H1 (cell line): ENCODE measurements around the gene DGKZ. TPM values are rescaled to one million over a fixed set of nuclear protein-coding genes. Genes with fewer than 3 reads are reported as not detected.

ENCODE experiments used
- CTCF ChIA-PET: fragments of 300-600 bp; sonication (Branson Sonifier 250); formaldehyde crosslinking; loops from one replicate; lab custom pipeline; 2021; ENCODE audit not compliant: partially characterized antibody; lab: Charles Lee
- POLR2A ChIA-PET: fragments of 300-600 bp; sonication (Branson Sonifier 250); formaldehyde crosslinking; loops from one replicate; lab custom pipeline; 2021; ENCODE audit warnings: inconsistent platforms; ENCODE audit not compliant: partially characterized antibody; lab: Charles Lee
- DNase-seq, 2 experiments: peaks; one replicate each; pipeline versions ENCODE4 v3.0.0 to v3.0.0-alpha.2; 2010 to 2022; ENCODE audit warnings: low spot score in 2 of 2, low read depth in 1 of 2, mixed read lengths in 1 of 2
- FAIRE-seq: peaks from 2 replicates; lab custom pipeline; 2011; peaks lifted over from hg19 to GRCh38; lab: Jason Lieb, UNC
- H2AFZ ChIP-seq: 2 replicates; pipeline ENCODE4 v1.8.1; 2012; ENCODE audit warnings: low read length, inconsistent platforms
- H2AK5ac ChIP-seq: 2 replicates; pipeline ENCODE4 v1.6.1; 2013; ENCODE audit warnings: low read depth, low read length
- H2BK120ac ChIP-seq: replicated peaks from 2 replicates; pipeline ENCODE3; 2013; ENCODE audit warnings: low read depth, low read length, inconsistent platforms
- H2BK12ac ChIP-seq: 2 replicates; pipeline ENCODE4 v1.6.1; 2013; ENCODE audit warnings: low read depth, low read length
- H2BK15ac ChIP-seq: 2 replicates; pipeline ENCODE4 v1.6.1; 2013; ENCODE audit warnings: low read length
- H2BK20ac ChIP-seq: 2 replicates; pipeline ENCODE4 v1.6.1; 2013; ENCODE audit warnings: low read length
- H2BK5ac ChIP-seq: 2 replicates; pipeline ENCODE4 v1.6.1; 2013; ENCODE audit warnings: low read depth, low read length
- H3K14ac ChIP-seq: 2 replicates; pipeline ENCODE4 v1.6.1; 2013; ENCODE audit warnings: inconsistent platforms; ENCODE audit not compliant: insufficient read length
- H3K18ac ChIP-seq: 2 replicates; pipeline ENCODE4 v1.6.1; 2013; ENCODE audit warnings: low read length; ENCODE audit errors: extremely low read depth
- H3K23ac ChIP-seq: 2 replicates; pipeline ENCODE4 v1.6.1; 2013; ENCODE audit warnings: inconsistent platforms; ENCODE audit not compliant: insufficient read length
- H3K23me2 ChIP-seq: 2 replicates; pipeline ENCODE4 v1.6.1; 2013; ENCODE audit warnings: low read depth, low read length
- H3K27ac ChIP-seq: 2 replicates; pipeline ENCODE4 v1.6.1; 2011; ENCODE audit warnings: low read depth, low read length, inconsistent platforms
- H3K27me3 ChIP-seq, 4 experiments: replicated peaks in 1 of 4; 1 replicate in 1 of 4; 2 replicates in 3 of 4; pipeline versions ENCODE4 v1.6.1 to v1.8.1; 2011 to 2013; ENCODE audit warnings: low read length in 3 of 4, mild to moderate bottlenecking in 3 of 4, inconsistent platforms in 2 of 4, mixed read lengths in 2 of 4, moderate library complexity in 1 of 4; ENCODE audit not compliant: control insufficient read depth in 3 of 4, insufficient read depth in 3 of 4; ENCODE audit errors: extremely low read depth in 1 of 4
- H3K36me3 ChIP-seq, 4 experiments: 2 replicates each; pipeline versions ENCODE4 v1.6.1 to v1.8.1; 2011 to 2013; ENCODE audit warnings: mild to moderate bottlenecking in 4 of 4, low read length in 3 of 4, moderate library complexity in 2 of 4, control low read depth in 1 of 4, inconsistent platforms in 1 of 4; ENCODE audit not compliant: insufficient read depth in 4 of 4, control insufficient read depth in 2 of 4
- H3K4ac ChIP-seq: replicated peaks from 2 replicates; pipeline ENCODE3; 2013; ENCODE audit warnings: low read length, low read depth, mixed read lengths, inconsistent platforms; ENCODE audit not compliant: insufficient read length
- H3K4me1 ChIP-seq, 4 experiments: replicated peaks in 1 of 4; 1 replicate in 1 of 4; 2 replicates in 3 of 4; pipeline versions ENCODE4 v1.6.1 to v1.8.1; 2011 to 2013; ENCODE audit warnings: low read length in 3 of 4, inconsistent platforms in 2 of 4, mixed read lengths in 1 of 4; ENCODE audit not compliant: insufficient read depth in 4 of 4, control insufficient read depth in 3 of 4
- H3K4me2 ChIP-seq, 2 experiments: 2 replicates each; pipeline versions ENCODE4 v1.6.1 to v1.8.1; 2011 to 2013; ENCODE audit warnings: low read depth in 2 of 2, low read length in 2 of 2, control low read depth in 1 of 2, inconsistent platforms in 1 of 2, mild to moderate bottlenecking in 1 of 2; ENCODE audit not compliant: insufficient read depth in 1 of 2
- H3K4me3 ChIP-seq, 4 experiments: fragments of 200-600, 300-600 bp in 1 of 4; sonication (generic), shearing (Covaris generic), sonication (Bioruptor Twin) in 1 of 4; 2 replicates each; pipeline versions ENCODE4 v1.5.1 to v1.8.1; 2011 to 2016; ENCODE audit warnings: low read length in 4 of 4, low read depth in 3 of 4, control low read depth in 2 of 4, inconsistent platforms in 2 of 4, mild to moderate bottlenecking in 2 of 4, mixed read lengths in 1 of 4, moderate library complexity in 1 of 4; ENCODE audit not compliant: insufficient read depth in 2 of 4; ENCODE audit errors: extremely low read depth in 1 of 4
- H3K56ac ChIP-seq: replicated peaks from 2 replicates; pipeline ENCODE3; 2013; ENCODE audit warnings: low read depth, mild to moderate bottlenecking, mixed read lengths, low read length, inconsistent platforms; ENCODE audit not compliant: insufficient read length
- H3K79me1 ChIP-seq: 2 replicates; pipeline ENCODE4 v1.6.1; 2013; ENCODE audit warnings: low read depth, low read length, control low read depth
- H3K79me2 ChIP-seq, 2 experiments: 2 replicates each; pipeline versions ENCODE4 v1.6.1 to v1.8.1; 2012 to 2013; ENCODE audit warnings: low read length in 2 of 2, mild to moderate bottlenecking in 2 of 2, inconsistent platforms in 1 of 2; ENCODE audit not compliant: insufficient read depth in 2 of 2, control insufficient read depth in 1 of 2
- H3K9ac ChIP-seq, 4 experiments: replicated peaks in 1 of 4; 1 replicate in 1 of 4; 2 replicates in 3 of 4; pipeline versions ENCODE4 v1.6.1 to v1.8.1; 2011 to 2013; ENCODE audit warnings: low read depth in 3 of 4, low read length in 3 of 4, control low read depth in 2 of 4, mild to moderate bottlenecking in 2 of 4, moderate library complexity in 2 of 4, inconsistent platforms in 1 of 4; ENCODE audit errors: extremely low read depth in 1 of 4
- H3K9me3 ChIP-seq, 2 experiments: 2 replicates each; pipeline versions ENCODE4 v1.6.1 to v1.8.1; 2012 to 2013; ENCODE audit warnings: mild to moderate bottlenecking in 2 of 2, moderate library complexity in 2 of 2, control low read depth in 1 of 2, inconsistent platforms in 1 of 2, low read depth in 1 of 2, low read length in 1 of 2, mixed read lengths in 1 of 2; ENCODE audit not compliant: insufficient read depth in 2 of 2
- H4K20me1 ChIP-seq, 2 experiments: replicated peaks in 1 of 2; 2 replicates each; pipeline versions ENCODE3 to v1.8.1; 2011 to 2013; ENCODE audit warnings: inconsistent platforms in 2 of 2, low read length in 2 of 2, mild to moderate bottlenecking in 1 of 2; ENCODE audit not compliant: insufficient read depth in 2 of 2, control insufficient read depth in 1 of 2
- H4K5ac ChIP-seq: 2 replicates; pipeline ENCODE4 v1.6.1; 2013; ENCODE audit warnings: low read length, low read depth, mixed read lengths, inconsistent platforms; ENCODE audit not compliant: insufficient read length
- H4K8ac ChIP-seq: 2 replicates; pipeline ENCODE4 v1.8.0; 2013; ENCODE audit warnings: mild to moderate bottlenecking, moderate library complexity, low read length, inconsistent platforms; ENCODE audit not compliant: insufficient read depth; ENCODE audit errors: extremely low read depth
- H4K91ac ChIP-seq: replicated peaks from 2 replicates; pipeline ENCODE3; 2013; ENCODE audit warnings: low read length, mixed read lengths, inconsistent platforms; ENCODE audit not compliant: insufficient read length
- CHD1 ChIP-seq: IDR thresholded peaks from 2 replicates; pipeline ENCODE4 v1.6.1; 2012; ENCODE audit warnings: low read depth, low read length, improper control_type of control experiment
- CTCF ChIP-seq, 3 experiments: IDR thresholded peaks; 1 replicate in 2 of 3; 2 replicates in 1 of 3; pipeline versions ENCODE4 v1.5.1 to v1.6.1; 2011; ENCODE audit warnings: low read length in 3 of 3, mild to moderate bottlenecking in 3 of 3, inconsistent platforms in 2 of 3, low read depth in 1 of 3, moderate library complexity in 1 of 3; ENCODE audit not compliant: insufficient read depth in 1 of 3; ENCODE audit errors: control extremely low read depth in 1 of 3
- HDAC2 ChIP-seq, 2 experiments: fragments of 300-600 bp in 1 of 2; sonication (generic) in 1 of 2; IDR thresholded peaks; 2 replicates each; pipeline ENCODE4 v1.6.1; 2011 to 2012; ENCODE audit warnings: low read depth in 2 of 2, low read length in 2 of 2, mild to moderate bottlenecking in 2 of 2, moderate library complexity in 2 of 2, borderline replicate concordance in 1 of 2, inconsistent platforms in 1 of 2
- SP1 ChIP-seq: IDR thresholded peaks from 2 replicates; pipeline ENCODE4 v1.6.1; 2011; ENCODE audit warnings: low read depth, low read length
- WGBS, 2 experiments: shearing (Covaris generic) in 1 of 2; methylation state at CpG; one replicate each; pipeline versions ENCODE4 v1.1.6 to v1.1.7; 2013 to 2015; ENCODE audit warnings: low lambda C conversion rate in 2 of 2, mixed read lengths in 2 of 2, inconsistent platforms in 1 of 2, low coverage in 1 of 2, missing lambda C conversion rate in 1 of 2; ENCODE audit not compliant: insufficient replicate concordance in 2 of 2, insufficient coverage in 1 of 2, insufficient read length in 1 of 2; ENCODE audit errors: extremely low coverage in 1 of 2, missing lambda C conversion rate in 1 of 2; 5-methylcytosine and 5-hydroxymethylcytosine counted together
- polyA plus RNA-seq, 7 experiments: library from polyadenylated mRNA; depleted of rRNA in 3 of 7; stranded (reverse) in 5 of 7; unstranded in 2 of 7; fragments of >200 nt in 5 of 7; fragments of 200-250 nt in 2 of 7; gene quantifications; 1 replicate in 5 of 7; 2 replicates in 1 of 7; 4 replicates in 1 of 7; pipeline versions ENCODE4 v1.2.1 to v1.2.3, GENCODE V29; 2011 to 2013; ENCODE audit warnings: missing spikeins in 2 of 7, mixed read lengths in 2 of 7
- total RNA-seq: library from RNA; stranded (reverse); fragmentation: NEBNext Ultra II Directional; extraction: Animal tissue kit (Norgen Biotek cat#: 25700); gene quantifications from 2 replicates; pipeline ENCODE4 v1.2.1, GENCODE V29; 2021
- TF ChIP-seq, protein P1 (sequence below): IDR thresholded peaks from 2 replicates; pipeline ENCODE4 v1.6.1; 2012; ENCODE audit warnings: low read length, inconsistent platforms

Gene DGKZ
- total and polyA plus RNA-seq, 2 of the 8 experiments (the other 6 are each of a cell fraction or from before 2014, with no cell fraction given): 84.4 to 184 TPM

DNA sequence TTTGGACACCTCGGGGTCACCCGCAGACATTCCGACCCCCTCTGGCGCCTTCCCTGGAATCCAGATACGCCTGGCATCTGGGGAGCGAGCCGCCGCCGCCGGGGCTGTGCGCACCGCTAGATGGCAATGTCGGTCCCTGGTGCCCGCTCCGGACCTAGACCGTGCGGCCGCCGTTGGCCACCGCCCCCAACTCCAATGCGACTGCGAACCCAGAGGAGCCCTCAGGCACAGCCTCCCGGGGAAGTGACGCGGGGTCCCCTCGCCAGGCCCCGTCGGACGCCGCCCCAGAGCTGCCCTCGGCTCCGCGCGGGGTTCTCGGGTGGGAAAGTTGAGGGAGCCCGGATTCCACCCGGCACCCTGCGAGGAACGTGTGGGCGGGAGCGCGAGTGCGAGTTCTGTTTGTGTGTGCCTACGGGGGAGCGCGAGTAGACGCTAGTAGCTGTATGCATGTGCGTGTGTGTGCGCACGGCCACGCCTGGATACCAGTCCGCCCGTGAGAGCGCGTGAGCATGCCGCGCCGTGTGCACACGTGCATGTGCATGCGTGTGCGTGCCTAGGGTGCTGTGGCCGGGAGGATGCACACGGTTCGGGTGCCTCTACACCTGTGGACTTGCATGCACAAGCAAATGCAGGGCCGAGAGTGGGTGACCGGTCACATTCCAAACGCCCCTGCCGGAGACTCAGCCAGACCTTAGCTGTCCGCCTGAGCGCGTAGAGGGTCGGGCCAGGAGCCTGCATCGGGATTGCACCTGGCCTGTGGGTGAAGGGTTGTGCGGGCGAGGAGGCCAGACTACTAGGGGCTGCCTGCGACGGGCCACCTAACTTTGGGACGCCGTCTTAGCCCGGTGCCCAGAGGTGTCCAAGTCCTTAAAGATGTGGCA is 42.4 kb downstream of the DGKZ start:
- ChIA-PET POLR2A (interaction anchor here (0.6 to 4.9 kb wide), 5 partner anchors 9 to 204 kb away, joined by 3 to 35 read pairs (median 5); partner anchors contain the start of genes AMBRA1 and MDK), CTCF (interaction anchor here (0.6 to 7.7 kb wide), 43 partner anchors 9 to 1308 kb away, joined by 3 to 124 read pairs (median 4); partner anchors contain the start of gene MDK)
- Histone ChIP-seq H2AFZ (no peak overlapping the region; the same call in 1 of the 2 replicates), H2BK15ac (0 out of 2 replicates have a peak overlapping the region, but pooled peaks have one; percentile 48), H3K14ac (no peak overlapping the region), H3K56ac (no peak overlapping the region), H3K9ac (no peak overlapping the region), H3K36me3 (no peaks in the 10 kb centered on the region), H3K23ac (no peak overlapping the region), H3K4me3 (peak overlapping the region; percentile 17 to 62 (median 50); a peak in 7 of 8 replicates), H3K79me2 (no peaks in the 10 kb centered on the region), H4K20me1 (peaks cover 1 to 15% of the 10 kb centered on the region in 2 experiments), H2BK20ac (no peak overlapping the region), H4K8ac (peak overlapping the region; percentile 57), H3K4me2 (peak overlapping the region; percentile 69 to 95), H3K4ac (no peak overlapping the region), H3K27ac (no peak overlapping the region), H3K9me3 (no peaks in the 10 kb centered on the region; a peak in 1 of 4 replicates), H3K27me3 (peaks cover 19 to 49% (median 40%) of the 10 kb centered on the region in 4 experiments), H2BK12ac (peak overlapping the region; percentile 89; the same call in 1 of the 2 replicates), H3K23me2 (peaks cover 30% of the 10 kb centered on the region), H3K18ac (no peak overlapping the region; the same call in 1 of the 2 replicates), H2BK120ac (no peak overlapping the region), H3K4me1 (peaks cover 3 to 18% (median 16%) of the 10 kb centered on the region in 4 experiments), H4K91ac (no peak overlapping the region), H2AK5ac (no peak overlapping the region), H2BK5ac (peak overlapping the region; percentile 35; the same call in 1 of the 2 replicates), H3K79me1 (no peaks in the 10 kb centered on the region), H4K5ac (no peak overlapping the region)
- WGBS, 2 experiments: 6% methylated on average over 68 of the region's 80 CpGs; no CpG with 5 or more reads in 1 of the 2 experiments
- FAIRE-seq (no peak), DNase-seq (peak in 1 of 2 experiments; percentile 95)
- TF ChIP-seq HDAC2 (IDR thresholded peaks at IDR 0.05; ENCODE audit: borderline replicate concordance in 1 of 2, low read depth in 2 of 2, low read length in 2 of 2) (no peak), CHD1 (no peak), SP1 (no peak), CTCF (IDR thresholded peaks at IDR 0.05; ENCODE audit: control extremely low read depth in 1 of 3, insufficient read depth in 1 of 3, low read depth in 1 of 3, low read length in 3 of 3) (peak in 2 of 3 experiments; percentile 86 to 90; a peak in 3 of 4 replicates)
- TF ChIP-seq, protein P1, sequence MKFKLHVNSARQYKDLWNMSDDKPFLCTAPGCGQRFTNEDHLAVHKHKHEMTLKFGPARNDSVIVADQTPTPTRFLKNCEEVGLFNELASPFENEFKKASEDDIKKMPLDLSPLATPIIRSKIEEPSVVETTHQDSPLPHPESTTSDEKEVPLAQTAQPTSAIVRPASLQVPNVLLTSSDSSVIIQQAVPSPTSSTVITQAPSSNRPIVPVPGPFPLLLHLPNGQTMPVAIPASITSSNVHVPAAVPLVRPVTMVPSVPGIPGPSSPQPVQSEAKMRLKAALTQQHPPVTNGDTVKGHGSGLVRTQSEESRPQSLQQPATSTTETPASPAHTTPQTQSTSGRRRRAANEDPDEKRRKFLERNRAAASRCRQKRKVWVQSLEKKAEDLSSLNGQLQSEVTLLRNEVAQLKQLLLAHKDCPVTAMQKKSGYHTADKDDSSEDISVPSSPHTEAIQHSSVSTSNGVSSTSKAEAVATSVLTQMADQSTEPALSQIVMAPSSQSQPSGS: no peak
